GM12874 (cell line): ENCODE data around the gene CTSA.

ENCODE experiments used
- CTCF ChIP-seq: IDR thresholded peaks from 2 replicates; pipeline ENCODE4 v1.5.1; 2011; ENCODE audit warnings: low read depth, mild to moderate bottlenecking, control low read depth, low read length, moderate library complexity; ENCODE audit not compliant: insufficient read depth

CTSA gene

GRCh38 chr20:45909817-45910669 is 18.9 kb downstream of the CTSA start:
- no peak for TF ChIP-seq CTCF

GRCh38 chr20:45910670-45911485 is 19.7 kb downstream of the CTSA start:
- no peak for TF ChIP-seq CTCF

- no peak for TF ChIP-seq CTCF
These were observed 20.6 kb downstream of the CTSA start, which contains the start of gene PLTP for GRCh38 chr20:45911486-45912343. Gene PLTP (minus strand): TSS chr20:45912155. CDS start chr20:45911452, 703 bp downstream.

- TF ChIP-seq CTCF: no peak
These were observed 21.2 kb downstream of the CTSA start for GRCh38 chr20:45912344-45912682.

- no peak for TF ChIP-seq CTCF
These were observed 22.0 kb downstream of the CTSA start for GRCh38 chr20:45913116-45913515.

DNA sequence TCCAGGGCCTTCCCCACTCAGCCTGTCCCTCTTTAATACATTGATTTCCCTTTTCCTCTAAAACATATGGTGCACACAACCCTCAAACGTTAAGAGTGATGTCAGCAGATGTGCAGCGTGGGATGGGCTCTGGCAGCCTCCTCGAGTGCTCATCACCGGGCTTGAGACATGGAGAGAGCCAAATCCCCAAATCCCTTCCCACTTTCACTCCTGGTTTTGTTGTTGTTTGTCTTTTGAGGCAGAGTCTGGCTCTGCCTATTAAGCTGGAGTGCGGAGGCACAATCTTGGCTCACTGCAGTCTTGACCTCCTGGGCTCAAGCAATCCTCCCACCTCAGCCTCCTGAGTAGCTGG is 26.6 kb downstream of the CTSA start:
- no peak for TF ChIP-seq CTCF
